Measurements from ENCODE around the gene DDC. TPM values are rescaled to one million over a fixed set of nuclear protein-coding genes. Genes with fewer than 3 reads are reported as not detected.

The DDC gene, protein sequence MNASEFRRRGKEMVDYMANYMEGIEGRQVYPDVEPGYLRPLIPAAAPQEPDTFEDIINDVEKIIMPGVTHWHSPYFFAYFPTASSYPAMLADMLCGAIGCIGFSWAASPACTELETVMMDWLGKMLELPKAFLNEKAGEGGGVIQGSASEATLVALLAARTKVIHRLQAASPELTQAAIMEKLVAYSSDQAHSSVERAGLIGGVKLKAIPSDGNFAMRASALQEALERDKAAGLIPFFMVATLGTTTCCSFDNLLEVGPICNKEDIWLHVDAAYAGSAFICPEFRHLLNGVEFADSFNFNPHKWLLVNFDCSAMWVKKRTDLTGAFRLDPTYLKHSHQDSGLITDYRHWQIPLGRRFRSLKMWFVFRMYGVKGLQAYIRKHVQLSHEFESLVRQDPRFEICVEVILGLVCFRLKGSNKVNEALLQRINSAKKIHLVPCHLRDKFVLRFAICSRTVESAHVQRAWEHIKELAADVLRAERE
- 1 to 10 TPM; 1.5 to 1.9 TPM for total RNA-seq

DNA sequence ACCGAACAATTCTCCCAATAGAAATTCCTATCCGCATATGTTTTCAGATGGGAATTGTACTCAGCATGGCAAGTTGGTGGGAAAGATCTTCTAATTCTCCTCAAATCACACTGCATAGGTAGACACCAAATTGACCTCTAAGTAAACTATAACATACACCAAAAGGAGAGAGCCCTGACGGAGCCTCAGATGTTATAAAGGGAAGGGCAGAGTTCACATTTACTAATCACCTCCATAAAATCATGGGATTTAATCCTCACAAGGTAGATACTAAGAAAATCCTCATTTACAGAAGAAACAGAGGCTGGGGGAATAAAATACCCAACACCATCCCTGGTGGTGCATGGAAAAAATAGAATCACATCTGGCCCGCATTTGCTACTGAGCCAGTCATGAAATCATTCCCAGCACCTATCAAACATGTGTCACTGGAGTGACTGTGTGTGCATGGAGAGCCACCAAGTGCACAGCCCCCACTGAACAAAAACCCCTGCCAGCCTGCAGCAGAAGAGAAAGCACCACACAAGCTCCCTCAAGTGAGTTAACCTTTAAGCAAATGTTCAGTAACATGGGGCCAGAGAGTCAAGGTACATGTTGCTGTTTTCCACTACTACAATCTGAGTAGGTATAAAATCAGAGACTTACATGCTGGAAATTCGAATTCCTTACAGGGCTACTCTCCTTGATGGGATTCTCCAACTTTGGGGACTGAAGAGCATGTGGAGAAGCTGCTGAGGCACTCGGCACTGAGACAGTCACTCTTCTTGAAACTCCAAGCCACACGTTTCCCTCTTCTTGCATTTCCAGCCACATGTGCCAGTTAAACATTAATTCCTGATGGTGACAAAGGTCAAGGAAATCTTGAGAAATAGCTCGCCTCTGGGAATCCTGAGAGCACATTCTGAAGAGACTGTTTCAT, at the start of gene DDC:
TSS of gene DDC (minus strand) at position 766 of the 919 bp plus-strand sequence. CDS start 21,320 bp downstream, outside the sequence.
- Histone ChIP-seq H3K27me3 (replicated peaks; ENCODE audit: insufficient read depth) (no peaks in the 10 kb centered on the region), H3K27ac (no peak within 1 kb of the TSS), H3K36me3 (no peaks in the 10 kb centered on the region), H3K4me3 (no peak within 1 kb of the TSS), H3K9me3 (no peaks in the 10 kb centered on the region), H3K4me1 (replicated peaks) (no peaks in the 10 kb centered on the region)
- TF ChIP-seq POLR2AphosphoS5 (IDR thresholded peaks at IDR 0.05) (no peak), CTCF (IDR thresholded peaks at IDR 0.05) (no peak), POLR2A (IDR thresholded peaks at IDR 0.05) (no peak)
- DNase-seq (ENCODE audit: low spot score): no peak
- intact Hi-C loops (cut with DNase I): no loop called here
- 63% methylated on average over 8 of the region's 8 CpGs for WGBS

DNA sequence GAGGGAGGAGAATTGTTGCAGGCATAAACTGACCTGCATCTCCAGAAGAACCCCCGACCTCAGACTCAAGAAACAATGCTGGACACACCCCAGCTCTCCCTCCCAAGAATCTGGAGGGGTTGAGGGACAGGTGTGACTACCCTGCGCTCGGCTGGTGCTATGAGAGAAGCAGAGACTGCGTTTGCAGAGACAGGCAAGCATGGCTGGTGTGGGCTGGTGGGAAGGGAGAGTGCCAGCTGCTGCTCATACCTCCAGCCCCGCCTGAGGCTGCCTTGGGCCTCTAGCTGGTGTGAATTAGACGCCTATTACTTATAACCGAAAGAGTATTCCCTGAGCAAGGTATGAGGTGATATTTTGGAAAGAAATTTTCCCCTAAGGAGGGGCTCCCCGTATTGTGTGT, 48.3 kb upstream of the DDC start:
- no peaks in the 10 kb centered on the region for H3K27me3 ChIP-seq (replicated peaks; ENCODE audit: insufficient read depth)
- no peak for TF ChIP-seq POLR2AphosphoS5 (IDR thresholded peaks at IDR 0.05)
- TF ChIP-seq CTCF (IDR thresholded peaks at IDR 0.05): no peak
- TF ChIP-seq POLR2A (IDR thresholded peaks at IDR 0.05): no peak
- no peak for DNase-seq (ENCODE audit: low spot score)
- no peaks in the 10 kb centered on the region for H3K4me1 ChIP-seq (replicated peaks)
- H3K9me3 ChIP-seq: no peaks in the 10 kb centered on the region
- no peak overlapping the region for H3K27ac ChIP-seq
- peaks cover 0 to 6% of the 10 kb centered on the region in 2 donors for H3K36me3 ChIP-seq
- no peak overlapping the region for H3K4me3 ChIP-seq
- WGBS: 83% methylated on average over 8 of the region's 8 CpGs
- intact Hi-C loops (cut with DNase I): loop anchor here (10.0 kb wide), 1 partner anchor 61 kb away; no protein-coding TSS in a partner anchor

DNA sequence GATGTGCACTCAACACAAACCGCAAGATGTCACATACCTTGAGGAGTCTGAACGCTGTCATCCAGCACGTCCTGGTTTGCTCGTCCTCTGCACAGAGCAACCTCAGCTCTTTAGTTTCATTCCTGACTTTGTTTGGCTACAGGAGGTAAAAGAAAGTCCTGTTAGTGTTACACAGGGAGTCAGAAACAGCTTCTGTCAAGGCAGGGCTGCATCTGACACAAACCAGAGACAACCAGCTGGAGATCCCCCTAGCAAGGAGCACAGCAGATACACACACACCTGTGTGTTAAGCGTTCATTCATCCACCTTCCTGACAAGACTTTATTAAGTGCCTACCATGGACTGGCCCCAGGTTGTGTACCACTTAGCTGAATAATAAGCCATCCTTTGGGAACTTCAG, 47.5 kb upstream of the DDC start:
- DNase-seq (ENCODE audit: low spot score): no peak
- Histone ChIP-seq H3K27ac (no peak overlapping the region), H3K9me3 (no peaks in the 10 kb centered on the region), H3K4me1 (replicated peaks) (no peaks in the 10 kb centered on the region), H3K4me3 (no peak overlapping the region), H3K36me3 (peaks cover 0 to 6% of the 10 kb centered on the region in 2 donors), H3K27me3 (replicated peaks; ENCODE audit: insufficient read depth) (no peaks in the 10 kb centered on the region)
- TF ChIP-seq CTCF (IDR thresholded peaks at IDR 0.05) (no peak), POLR2AphosphoS5 (IDR thresholded peaks at IDR 0.05) (no peak), POLR2A (IDR thresholded peaks at IDR 0.05) (no peak)
- WGBS: 94% methylated on average over 5 of the region's 5 CpGs
- intact Hi-C loops (cut with DNase I): loop anchor here (10.0 kb wide), 1 partner anchor 62 kb away; no protein-coding TSS in a partner anchor

DNA sequence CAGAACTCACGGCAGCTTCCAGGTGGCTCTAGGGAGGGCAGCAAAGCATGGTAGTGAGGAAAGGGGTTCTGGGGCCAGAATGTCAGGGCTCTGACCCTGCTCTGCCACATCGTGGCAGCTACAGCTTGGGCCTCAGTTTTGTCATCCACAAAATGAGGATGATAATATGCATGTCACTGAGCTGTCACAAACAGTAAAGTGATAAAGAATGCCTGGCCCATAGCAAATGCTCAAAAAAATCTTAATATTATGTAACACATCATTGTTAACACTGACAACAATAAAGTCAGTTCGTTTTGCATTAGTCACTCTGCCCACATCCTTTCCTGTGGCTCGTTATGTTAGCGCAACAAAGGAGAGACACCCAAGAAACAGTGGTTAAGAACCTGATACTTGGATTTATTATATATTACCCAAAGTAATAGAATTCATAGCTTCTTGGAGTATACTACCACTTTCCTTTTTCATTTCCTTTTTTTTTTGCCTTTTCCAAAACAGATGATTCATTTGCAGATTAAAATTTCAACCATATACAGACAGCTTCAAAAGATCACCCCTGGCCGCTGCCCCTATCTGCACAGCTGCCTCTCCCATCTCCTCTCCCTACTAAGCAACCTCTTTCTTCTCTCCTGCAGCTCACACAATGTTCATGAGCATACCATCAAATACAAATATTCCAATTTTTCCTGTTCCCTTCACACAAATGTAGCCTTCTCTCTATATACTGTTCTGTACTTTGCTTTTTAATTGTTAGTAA, 45.5 kb upstream of the DDC start:
- intact Hi-C loops (cut with DNase I): loop anchor here (10.0 kb wide), 1 partner anchor 64 kb away; no protein-coding TSS in a partner anchor
- Histone ChIP-seq H3K4me3 (no peak overlapping the region), H3K27me3 (replicated peaks; ENCODE audit: insufficient read depth) (no peaks in the 10 kb centered on the region), H3K27ac (no peak overlapping the region), H3K9me3 (no peaks in the 10 kb centered on the region), H3K36me3 (peaks cover 0 to 11% of the 10 kb centered on the region in 2 donors), H3K4me1 (replicated peaks) (no peaks in the 10 kb centered on the region)
- TF ChIP-seq POLR2AphosphoS5 (IDR thresholded peaks at IDR 0.05): no peak
- TF ChIP-seq POLR2A (IDR thresholded peaks at IDR 0.05): no peak
- TF ChIP-seq CTCF (IDR thresholded peaks at IDR 0.05): no peak
- DNase-seq (ENCODE audit: low spot score): no peak
- 70% methylated on average over 6 of the region's 6 CpGs for WGBS
